Measurements from ENCODE around the gene TMEM59L.

GRCh38 chr19:18626906-18627305 is 14.2 kb downstream of the TMEM59L start:
- TF ChIP-seq, protein P1, sequence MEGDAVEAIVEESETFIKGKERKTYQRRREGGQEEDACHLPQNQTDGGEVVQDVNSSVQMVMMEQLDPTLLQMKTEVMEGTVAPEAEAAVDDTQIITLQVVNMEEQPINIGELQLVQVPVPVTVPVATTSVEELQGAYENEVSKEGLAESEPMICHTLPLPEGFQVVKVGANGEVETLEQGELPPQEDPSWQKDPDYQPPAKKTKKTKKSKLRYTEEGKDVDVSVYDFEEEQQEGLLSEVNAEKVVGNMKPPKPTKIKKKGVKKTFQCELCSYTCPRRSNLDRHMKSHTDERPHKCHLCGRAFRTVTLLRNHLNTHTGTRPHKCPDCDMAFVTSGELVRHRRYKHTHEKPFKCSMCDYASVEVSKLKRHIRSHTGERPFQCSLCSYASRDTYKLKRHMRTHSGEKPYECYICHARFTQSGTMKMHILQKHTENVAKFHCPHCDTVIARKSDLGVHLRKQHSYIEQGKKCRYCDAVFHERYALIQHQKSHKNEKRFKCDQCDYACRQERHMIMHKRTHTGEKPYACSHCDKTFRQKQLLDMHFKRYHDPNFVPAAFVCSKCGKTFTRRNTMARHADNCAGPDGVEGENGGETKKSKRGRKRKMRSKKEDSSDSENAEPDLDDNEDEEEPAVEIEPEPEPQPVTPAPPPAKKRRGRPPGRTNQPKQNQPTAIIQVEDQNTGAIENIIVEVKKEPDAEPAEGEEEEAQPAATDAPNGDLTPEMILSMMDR (IDR thresholded peaks at IDR 0.05 in 2 of 3, conservative IDR thresholded peaks at IDR 0.05 in 1 of 3; ENCODE audit: insufficient read depth in 2 of 3, low read depth in 1 of 3, low read length in 3 of 3): no peak
- TF ChIP-seq ZNF217 (CRISPR knock-in tag; IDR thresholded peaks at IDR 0.05): no peak
- no peak for TF ChIP-seq GTF2F1 (IDR thresholded peaks at IDR 0.05; ENCODE audit: low read depth, low read length)
- TF ChIP-seq SLC30A9 (CRISPR knock-in tag; IDR thresholded peaks at IDR 0.05): no peak
- TF ChIP-seq STAG1 (CRISPR knock-in tag; IDR thresholded peaks at IDR 0.05; ENCODE audit: borderline replicate concordance): no peak
- TF ChIP-seq KLF10 (CRISPR knock-in tag; IDR thresholded peaks at IDR 0.05): no peak
